ENCODE measurements around the gene LRP1B. TPM values are rescaled to one million over a fixed set of nuclear protein-coding genes. Genes with fewer than 3 reads are reported as not detected.

The LRP1B gene
- total RNA-seq, 3 donors from 2014 or later: 2.3 to 29.8 (median 21.8) TPM

- intact Hi-C loops (cut with DNase I; ENCODE audit: low total_unique reads): no loop called here
- no peaks in the 10 kb centered on the region for H3K36me3 ChIP-seq
- no peak overlapping the region for H3K27ac ChIP-seq
- TF ChIP-seq POLR2A (IDR thresholded peaks at IDR 0.05): no peak
- TF ChIP-seq POLR2AphosphoS5 (IDR thresholded peaks at IDR 0.05): no peak
- no peak for TF ChIP-seq CTCF (IDR thresholded peaks at IDR 0.05)
- H3K4me1 ChIP-seq: no peaks in the 10 kb centered on the region
- no peak for DNase-seq (ENCODE audit: low spot score in 2 of 2)
- H3K27me3 ChIP-seq: no peaks in the 10 kb centered on the region
- H3K4me3 ChIP-seq: no peak overlapping the region
- peaks cover 0 to 4% of the 10 kb centered on the region in 2 donors for H3K9me3 ChIP-seq
Observed at GRCh38 chr2:140627136-140627535, 1503.7 kb downstream of the LRP1B start.

GRCh38 chr2:140624200-140624599, 1506.6 kb downstream of the LRP1B start:
- H3K27ac ChIP-seq: no peak overlapping the region
- H3K4me3 ChIP-seq: no peak overlapping the region
- no peaks in the 10 kb centered on the region for H3K36me3 ChIP-seq
- no peaks in the 10 kb centered on the region for H3K27me3 ChIP-seq
- intact Hi-C loops (cut with DNase I; ENCODE audit: low total_unique reads): no loop called here
- no peaks in the 10 kb centered on the region for H3K9me3 ChIP-seq
- TF ChIP-seq CTCF (IDR thresholded peaks at IDR 0.05) (no peak), POLR2AphosphoS5 (IDR thresholded peaks at IDR 0.05) (no peak), POLR2A (IDR thresholded peaks at IDR 0.05) (no peak)
- no peaks in the 10 kb centered on the region for H3K4me1 ChIP-seq
- DNase-seq (ENCODE audit: low spot score in 2 of 2): no peak

GRCh38 chr2:140621583-140622362, 1509.0 kb downstream of the LRP1B start:
- no peaks in the 10 kb centered on the region for H3K4me1 ChIP-seq
- H3K9me3 ChIP-seq: no peaks in the 10 kb centered on the region
- DNase-seq (ENCODE audit: low spot score in 2 of 2): no peak
- intact Hi-C loops (cut with DNase I; ENCODE audit: low total_unique reads): no loop called here
- H3K27ac ChIP-seq: no peak overlapping the region
- TF ChIP-seq CTCF (IDR thresholded peaks at IDR 0.05) (no peak), POLR2AphosphoS5 (IDR thresholded peaks at IDR 0.05) (no peak), POLR2A (IDR thresholded peaks at IDR 0.05) (no peak)
- H3K27me3 ChIP-seq: no peaks in the 10 kb centered on the region
- H3K36me3 ChIP-seq: no peaks in the 10 kb centered on the region
- H3K4me3 ChIP-seq: no peak overlapping the region

- Histone ChIP-seq H3K4me3 (no peak overlapping the region), H3K27me3 (no peaks in the 10 kb centered on the region), H3K4me1 (no peaks in the 10 kb centered on the region), H3K9me3 (no peaks in the 10 kb centered on the region), H3K36me3 (no peaks in the 10 kb centered on the region), H3K27ac (no peak overlapping the region)
- no peak for DNase-seq (ENCODE audit: low spot score in 2 of 2)
- TF ChIP-seq POLR2A (IDR thresholded peaks at IDR 0.05) (no peak), POLR2AphosphoS5 (IDR thresholded peaks at IDR 0.05) (no peak), CTCF (IDR thresholded peaks at IDR 0.05) (no peak)
- intact Hi-C loops (cut with DNase I; ENCODE audit: low total_unique reads): no loop called here
Observed at GRCh38 chr2:140604788-140605187, 1526.0 kb downstream of the LRP1B start.

- no peak for TF ChIP-seq POLR2AphosphoS5 (IDR thresholded peaks at IDR 0.05)
- TF ChIP-seq POLR2A (IDR thresholded peaks at IDR 0.05): no peak
- no peak for TF ChIP-seq CTCF (IDR thresholded peaks at IDR 0.05)
- no peaks in the 10 kb centered on the region for H3K27me3 ChIP-seq
- DNase-seq (ENCODE audit: low spot score in 2 of 2): no peak
Observed at GRCh38 chr2:140604096-140604495, 1526.7 kb downstream of the LRP1B start.

More at GRCh38 chr2:140604096-140604495, 1526.7 kb downstream of the LRP1B start:
- H3K36me3 ChIP-seq: no peaks in the 10 kb centered on the region
- intact Hi-C loops (cut with DNase I; ENCODE audit: low total_unique reads): no loop called here
- H3K4me3 ChIP-seq: no peak overlapping the region
- H3K4me1 ChIP-seq: no peaks in the 10 kb centered on the region
- H3K27ac ChIP-seq: no peak overlapping the region
- no peaks in the 10 kb centered on the region for H3K9me3 ChIP-seq

All from breast epithelium (tissue), 4 donors.